Activated CD8-positive, alpha-beta T cell treated with anti-CD3 and anti-CD28 coated beads, Interleukin-2, amount 10 ng/mL, durations not matched to agents 7 days and 5 days (primary cell): ENCODE measurements around the gene SYVN1. TPM values are rescaled to one million over a fixed set of nuclear protein-coding genes. Genes with fewer than 3 reads are reported as not detected.

ENCODE experiments used
- ATAC-seq: fragments of 150-1000 bp; cut with Tn5 transposase; one replicate; pipeline ENCODE4 v1.10.0; 2021; ENCODE audit warnings: moderate library complexity
- CTCF ChIA-PET: fragments of 350-600 bp; sonication (Branson Sonifier 250); formaldehyde crosslinking; loops from one replicate; lab custom pipeline; 2021; ENCODE audit warnings: antibody characterized with exemption; lab: Charles Lee
- POLR2A ChIA-PET: fragments of 350-600 bp; sonication (Branson Sonifier 250); formaldehyde crosslinking; loops from one replicate; lab custom pipeline; 2021; ENCODE audit warnings: antibody characterized with exemption; lab: Charles Lee
- DNase-seq: peaks from one replicate; pipeline ENCODE4 v3.0.0-alpha.2; 2020
- H3K27ac Mint-ChIP-seq: one replicate; pipeline ENCODE4 v1.8.0; 2021; ENCODE audit warnings: mild to moderate bottlenecking, mixed read lengths
- H3K27me3 Mint-ChIP-seq: one replicate; pipeline ENCODE4 v1.8.0; 2021; ENCODE audit warnings: low read depth, mixed read lengths
- H3K36me3 Mint-ChIP-seq: one replicate; pipeline ENCODE4 v1.8.0; 2021; ENCODE audit warnings: low read depth, mixed read lengths
- H3K4me1 Mint-ChIP-seq: one replicate; pipeline ENCODE4 v1.8.0; 2021; ENCODE audit warnings: low read depth, mixed read lengths
- H3K4me3 Mint-ChIP-seq: one replicate; pipeline ENCODE4 v1.8.0; 2021; ENCODE audit warnings: mild to moderate bottlenecking, mixed read lengths
- H3K9me3 Mint-ChIP-seq: one replicate; pipeline ENCODE4 v1.8.0; 2022; ENCODE audit warnings: mixed read lengths; ENCODE audit not compliant: insufficient read depth
- total RNA-seq, 2 experiments: library from RNA; stranded (reverse); gene quantifications; one replicate each; pipeline ENCODE4 v1.2.3, GENCODE V29; 2021

Gene SYVN1
- total RNA-seq, 2 experiments from 2014 or later, result 28.7 to 33.0 TPM

- no peaks in the 10 kb centered on the region for H3K9me3 Mint-ChIP-seq
- peak overlapping the region; percentile 99 for H3K4me3 Mint-ChIP-seq
- ChIA-PET POLR2A (interaction anchor here (1.0 to 1.4 kb wide), 2 partner anchors 11 to 19 kb away, joined by 3 to 4 read pairs; partner anchors contain the start of genes FAU and MRPL49), CTCF (interaction anchor here (0.6 to 1.8 kb wide), 4 partner anchors 11 to 197 kb away, joined by 3 to 5 read pairs (median 4); partner anchors contain the start of genes FAU and MRPL49)
- H3K27ac Mint-ChIP-seq, result peak overlapping the region; percentile 100
- ATAC-seq, result peak; percentile 12
- peaks cover 36% of the 10 kb centered on the region for H3K36me3 Mint-ChIP-seq
- DNase-seq, result peak; percentile 71
- H3K27me3 Mint-ChIP-seq, result no peaks in the 10 kb centered on the region
- H3K4me1 Mint-ChIP-seq, result peaks cover 29% of the 10 kb centered on the region
Observed at GRCh38 chr11:65132988-65133700, 1.2 kb downstream of the SYVN1 start.

GRCh38 chr11:65132238-65132987 lies 1.9 kb downstream of the SYVN1 start:
- H3K4me1 Mint-ChIP-seq, result peaks cover 29% of the 10 kb centered on the region
- DNase-seq (no peak), ATAC-seq (no peak)
- no peaks in the 10 kb centered on the region for H3K27me3 Mint-ChIP-seq
- ChIA-PET POLR2A (interaction anchor here (1.4 kb wide), 1 partner anchor 10 kb away, joined by 4 read pairs; the partner anchor contains the start of genes FAU and MRPL49), CTCF (interaction anchor here (1.8 kb wide), 1 partner anchor 10 kb away, joined by 5 read pairs; the partner anchor contains the start of genes FAU and MRPL49)
- H3K9me3 Mint-ChIP-seq, result no peaks in the 10 kb centered on the region
- H3K27ac Mint-ChIP-seq, result peak overlapping the region; percentile 100
- peak overlapping the region; percentile 99 for H3K4me3 Mint-ChIP-seq
- peaks cover 36% of the 10 kb centered on the region for H3K36me3 Mint-ChIP-seq

GRCh38 chr11:65131895-65132237 lies 2.5 kb downstream of the SYVN1 start:
- no peak for ATAC-seq
- CTCF ChIA-PET, result interaction anchor here (1.6 kb wide), 1 partner anchor 14 kb away, joined by 7 read pairs; the partner anchor contains the start of gene ZNHIT2

GRCh38 chr11:65131417-65131776 lies 2.9 kb downstream of the SYVN1 start:
- CTCF ChIA-PET, result interaction anchor here (1.6 kb wide), 1 partner anchor 13 kb away, joined by 7 read pairs; the partner anchor contains the start of gene ZNHIT2
- Mint-ChIP-seq H3K27ac (no peak overlapping the region), H3K4me3 (no peak overlapping the region), H3K4me1 (peaks cover 26% of the 10 kb centered on the region), H3K36me3 (peaks cover 43% of the 10 kb centered on the region), H3K27me3 (no peaks in the 10 kb centered on the region), H3K9me3 (no peaks in the 10 kb centered on the region)
- no peak for ATAC-seq
- DNase-seq, result no peak
- POLR2A ChIA-PET, result interaction anchor here (0.8 to 1.5 kb wide), 2 partner anchors 9 to 11 kb away, joined by 3 to 6 read pairs; partner anchors contain the start of genes FAU and MRPL49

More at GRCh38 chr11:65131895-65132237, 2.5 kb downstream of the SYVN1 start:
- no peaks in the 10 kb centered on the region for H3K27me3 Mint-ChIP-seq
- peaks cover 40% of the 10 kb centered on the region for H3K36me3 Mint-ChIP-seq
- H3K27ac Mint-ChIP-seq, result no peak overlapping the region
- peaks cover 29% of the 10 kb centered on the region for H3K4me1 Mint-ChIP-seq
- POLR2A ChIA-PET, result interaction anchor here (0.8 kb wide), 1 partner anchor 11 kb away, joined by 3 read pairs; no protein-coding TSS in a partner anchor
- DNase-seq, result no peak
- H3K9me3 Mint-ChIP-seq, result no peaks in the 10 kb centered on the region
- H3K4me3 Mint-ChIP-seq, result no peak overlapping the region

GRCh38 chr11:65130631-65131416 lies 3.5 kb downstream of the SYVN1 start:
- DNase-seq, result no peak
- Mint-ChIP-seq H3K9me3 (no peaks in the 10 kb centered on the region), H3K36me3 (peaks cover 48% of the 10 kb centered on the region), H3K4me1 (peaks cover 20% of the 10 kb centered on the region), H3K27me3 (no peaks in the 10 kb centered on the region), H3K27ac (no peak overlapping the region), H3K4me3 (no peak overlapping the region)
- no peak for ATAC-seq
- POLR2A ChIA-PET, result interaction anchor here (0.8 to 1.5 kb wide), 2 partner anchors 9 to 10 kb away, joined by 3 to 6 read pairs; partner anchors contain the start of genes FAU and MRPL49
- CTCF ChIA-PET, result interaction anchor here (1.6 kb wide), 1 partner anchor 13 kb away, joined by 7 read pairs; the partner anchor contains the start of gene ZNHIT2

- Mint-ChIP-seq H3K36me3 (peaks cover 52% of the 10 kb centered on the region), H3K4me1 (peaks cover 19% of the 10 kb centered on the region), H3K9me3 (no peaks in the 10 kb centered on the region), H3K27ac (no peak overlapping the region), H3K4me3 (no peak overlapping the region), H3K27me3 (no peaks in the 10 kb centered on the region)
- ATAC-seq (no peak), DNase-seq (no peak)
- POLR2A ChIA-PET, result interaction anchor here (1.5 kb wide), 1 partner anchor 8 kb away, joined by 6 read pairs; the partner anchor contains the start of genes FAU and MRPL49
- CTCF ChIA-PET, result interaction anchor here (1.3 to 1.7 kb wide), 2 partner anchors 12 to 20 kb away, joined by 5 to 7 read pairs; partner anchors contain the start of gene ZNHIT2
Observed at GRCh38 chr11:65129649-65130441, 4.5 kb downstream of the SYVN1 start.

- H3K4me1 Mint-ChIP-seq, result peaks cover 24% of the 10 kb centered on the region
- no peak for ATAC-seq
Observed at GRCh38 chr11:65128182-65129145, 5.9 kb downstream of the SYVN1 start.

GRCh38 chr11:65127473-65128181 lies 6.7 kb downstream of the SYVN1 start:
- DNase-seq, result no peak
- Mint-ChIP-seq H3K27ac (no peak overlapping the region), H3K4me3 (no peak overlapping the region), H3K36me3 (peaks cover 51% of the 10 kb centered on the region), H3K27me3 (no peaks in the 10 kb centered on the region), H3K4me1 (peaks cover 20% of the 10 kb centered on the region), H3K9me3 (no peaks in the 10 kb centered on the region)
- ATAC-seq, result no peak
- CTCF ChIA-PET, result no interaction called here
- POLR2A ChIA-PET, result interaction anchor here (0.5 to 2.0 kb wide), 3 partner anchors 10 to 1809 kb away, joined by 3 to 5 read pairs (median 3); partner anchors contain the start of gene ZNHIT2

More at GRCh38 chr11:65128182-65129145, 5.9 kb downstream of the SYVN1 start:
- CTCF ChIA-PET, result interaction anchor here (1.7 kb wide), 1 partner anchor 18 kb away, joined by 7 read pairs; no protein-coding TSS in a partner anchor
- peaks cover 56% of the 10 kb centered on the region for H3K36me3 Mint-ChIP-seq
- DNase-seq, result no peak
- H3K27ac Mint-ChIP-seq, result no peak overlapping the region
- no peaks in the 10 kb centered on the region for H3K9me3 Mint-ChIP-seq
- H3K4me3 Mint-ChIP-seq, result no peak overlapping the region
- POLR2A ChIA-PET, result interaction anchor here (0.5 to 2.0 kb wide), 2 partner anchors 11 to 1808 kb away, joined by 3 to 5 read pairs; partner anchors contain the start of gene ZNHIT2
- H3K27me3 Mint-ChIP-seq, result no peaks in the 10 kb centered on the region

- peaks cover 51% of the 10 kb centered on the region for H3K36me3 Mint-ChIP-seq
- ATAC-seq (no peak), DNase-seq (no peak)
- POLR2A ChIA-PET, result interaction anchor here (1.1 to 2.0 kb wide), 2 partner anchors 9 to 112 kb away, joined by 3 to 5 read pairs; partner anchors contain the start of gene ZNHIT2
- H3K9me3 Mint-ChIP-seq, result no peaks in the 10 kb centered on the region
- H3K27ac Mint-ChIP-seq, result no peak overlapping the region
- H3K27me3 Mint-ChIP-seq, result no peaks in the 10 kb centered on the region
- H3K4me1 Mint-ChIP-seq, result peaks cover 16% of the 10 kb centered on the region
- no peak overlapping the region for H3K4me3 Mint-ChIP-seq
- CTCF ChIA-PET, result no interaction called here
Observed at GRCh38 chr11:65126624-65127274, 7.6 kb downstream of the SYVN1 start.
